ENCODE data around the gene MACF1. TPM values are rescaled to one million over a fixed set of nuclear protein-coding genes. Genes with fewer than 3 reads are reported as not detected.

MACF1 gene
- total and polyA plus RNA-seq, 2 donors (not counting 1 experiment from before 2014, with no cell fraction given) = 64.1 to 159 TPM

DNA sequence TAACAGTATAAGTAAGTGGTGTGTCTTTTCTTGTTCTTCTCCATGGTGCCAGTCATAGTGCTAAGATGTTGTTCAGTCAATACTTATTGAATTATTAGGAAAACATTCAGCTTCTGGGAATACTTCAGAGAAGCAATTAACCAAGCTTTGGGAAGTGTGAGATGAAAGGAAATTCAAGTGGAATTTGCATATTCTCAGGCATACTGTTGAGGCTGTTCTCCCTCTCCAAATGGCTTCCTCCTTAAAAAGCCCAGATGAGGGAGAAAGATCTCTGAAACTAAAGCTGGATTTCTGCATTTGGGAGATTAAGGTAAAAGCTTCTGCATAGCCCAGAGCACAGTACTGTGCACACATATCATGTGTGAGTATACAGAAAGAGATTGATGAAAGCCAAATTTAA, 73.4 kb downstream of the MACF1 start:
- Histone ChIP-seq H3K79me2 (ENCODE audit: control insufficient read depth, insufficient read depth, low read length) (peaks cover 70% of the 10 kb centered on the region), H2AFZ (ENCODE audit: insufficient read depth, low read depth, low read length, poor library complexity, severe bottlenecking) (no peak overlapping the region), H3K4me1 (ENCODE audit: control insufficient read depth in 2 of 2, insufficient read depth in 2 of 2, low read length in 2 of 2) (peaks cover 7 to 15% of the 10 kb centered on the region in 2 donors), H3K9me3 (ENCODE audit: control extremely low read depth in 1 of 3, control insufficient read depth in 2 of 3, insufficient read depth in 1 of 3, low read length in 2 of 3) (no peaks in the 10 kb centered on the region), H3K27ac (ENCODE audit: low read length in 2 of 2) (no peak overlapping the region), H3K27me3 (replicated peaks in 1 of 4; ENCODE audit: control extremely low read depth in 1 of 4, control insufficient read depth in 3 of 4, insufficient read depth in 4 of 4, low read length in 3 of 4) (no peaks in the 10 kb centered on the region), H3K4me3 (ENCODE audit: control extremely low read depth in 1 of 5, extremely low read depth in 1 of 5, insufficient read depth in 1 of 5, low read depth in 2 of 5, low read length in 4 of 5) (no peak overlapping the region), H4K20me1 (ENCODE audit: control insufficient read depth, insufficient read depth, low read length, poor library complexity, severe bottlenecking) (peaks cover 12% of the 10 kb centered on the region), H3K4me2 (replicated peaks; ENCODE audit: low read depth, low read length, poor library complexity, severe bottlenecking) (no peak overlapping the region), H3K36me3 (replicated peaks in 1 of 2; ENCODE audit: control extremely low read depth in 1 of 2, control insufficient read depth in 1 of 2, extremely low read depth in 1 of 2, insufficient read depth in 2 of 2, low read length in 1 of 2) (peaks cover 5 to 12% of the 10 kb centered on the region in 2 experiments), H3K9ac (ENCODE audit: low read length) (no peak overlapping the region)
- intact Hi-C loops (cut with micrococcal nuclease) = no loop called here
- H3K27ac Mint-ChIP-seq = peak overlapping the region; percentile 41
- TF ChIP-seq, protein P1, sequence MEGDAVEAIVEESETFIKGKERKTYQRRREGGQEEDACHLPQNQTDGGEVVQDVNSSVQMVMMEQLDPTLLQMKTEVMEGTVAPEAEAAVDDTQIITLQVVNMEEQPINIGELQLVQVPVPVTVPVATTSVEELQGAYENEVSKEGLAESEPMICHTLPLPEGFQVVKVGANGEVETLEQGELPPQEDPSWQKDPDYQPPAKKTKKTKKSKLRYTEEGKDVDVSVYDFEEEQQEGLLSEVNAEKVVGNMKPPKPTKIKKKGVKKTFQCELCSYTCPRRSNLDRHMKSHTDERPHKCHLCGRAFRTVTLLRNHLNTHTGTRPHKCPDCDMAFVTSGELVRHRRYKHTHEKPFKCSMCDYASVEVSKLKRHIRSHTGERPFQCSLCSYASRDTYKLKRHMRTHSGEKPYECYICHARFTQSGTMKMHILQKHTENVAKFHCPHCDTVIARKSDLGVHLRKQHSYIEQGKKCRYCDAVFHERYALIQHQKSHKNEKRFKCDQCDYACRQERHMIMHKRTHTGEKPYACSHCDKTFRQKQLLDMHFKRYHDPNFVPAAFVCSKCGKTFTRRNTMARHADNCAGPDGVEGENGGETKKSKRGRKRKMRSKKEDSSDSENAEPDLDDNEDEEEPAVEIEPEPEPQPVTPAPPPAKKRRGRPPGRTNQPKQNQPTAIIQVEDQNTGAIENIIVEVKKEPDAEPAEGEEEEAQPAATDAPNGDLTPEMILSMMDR (IDR thresholded peaks at IDR 0.05) = no peak
- TF ChIP-seq EZH2 (IDR thresholded peaks at IDR 0.05; ENCODE audit: borderline replicate concordance, insufficient read depth, low read depth, low read length, poor library complexity, severe bottlenecking) = no peak
- CTCF ChIA-PET = interaction anchor here (0.5 to 4.8 kb wide), 9 partner anchors 8 to 179 kb away, joined by 3 to 24 read pairs (median 4); no protein-coding TSS in a partner anchor
- H3K4me1 Mint-ChIP-seq = peaks cover 36% of the 10 kb centered on the region
- no peaks in the 10 kb centered on the region for H3K27me3 Mint-ChIP-seq
- ATAC-seq (ENCODE audit: low read depth) (no peak), DNase-seq (no peak)
- POLR2A ChIA-PET = no interaction called here
- H3K9me3 Mint-ChIP-seq (ENCODE audit: insufficient read depth) = no peaks in the 10 kb centered on the region
- H3K4me3 Mint-ChIP-seq = no peak overlapping the region

DNA sequence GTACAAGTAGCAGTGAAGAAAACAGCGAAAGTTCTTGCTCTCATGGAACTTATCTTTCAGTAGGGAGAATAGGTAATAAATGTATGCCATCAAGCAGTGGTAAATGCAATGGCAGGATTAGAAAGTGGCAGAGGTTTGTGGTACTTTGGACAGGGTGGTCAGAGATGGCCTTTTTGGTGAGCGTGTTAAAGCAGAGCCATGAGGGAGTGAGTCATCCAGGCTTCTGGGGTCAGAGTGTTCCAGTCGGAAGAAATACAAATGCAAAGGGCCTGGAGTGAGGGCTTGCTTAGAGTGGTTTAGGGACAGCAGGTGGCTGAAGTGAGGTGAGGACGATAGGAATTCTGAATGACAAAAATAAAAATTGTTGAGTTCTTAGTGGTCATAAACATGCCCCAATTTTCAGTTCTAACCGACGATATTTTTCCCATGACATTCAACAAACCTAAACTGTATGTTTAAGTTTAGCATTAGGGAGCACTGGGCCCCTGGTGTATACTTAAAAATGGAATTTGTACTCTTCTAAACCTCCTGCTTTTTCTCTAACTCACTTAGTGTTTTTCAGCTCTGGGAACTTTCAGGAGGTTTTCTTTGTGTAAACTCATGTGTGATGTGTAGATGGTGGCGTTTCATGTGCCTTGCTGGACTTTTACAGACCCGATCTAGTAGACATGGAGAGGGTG, 78.2 kb downstream of the MACF1 start:
- no peak for TF ChIP-seq EZH2 (IDR thresholded peaks at IDR 0.05; ENCODE audit: borderline replicate concordance, insufficient read depth, low read depth, low read length, poor library complexity, severe bottlenecking)
- TF ChIP-seq, protein P1 (IDR thresholded peaks at IDR 0.05) = no peak
- Histone ChIP-seq H3K9ac (ENCODE audit: low read length) (no peak overlapping the region), H4K20me1 (ENCODE audit: control insufficient read depth, insufficient read depth, low read length, poor library complexity, severe bottlenecking) (peaks cover 8% of the 10 kb centered on the region), H3K27ac (ENCODE audit: low read length in 2 of 2) (no peak overlapping the region), H3K4me3 (ENCODE audit: control extremely low read depth in 1 of 5, extremely low read depth in 1 of 5, insufficient read depth in 1 of 5, low read depth in 2 of 5, low read length in 4 of 5) (no peak overlapping the region), H3K27me3 (replicated peaks in 1 of 4; ENCODE audit: control extremely low read depth in 1 of 4, control insufficient read depth in 3 of 4, insufficient read depth in 4 of 4, low read length in 3 of 4) (no peaks in the 10 kb centered on the region), H3K4me1 (ENCODE audit: control insufficient read depth in 2 of 2, insufficient read depth in 2 of 2, low read length in 2 of 2) (peaks cover 3 to 5% of the 10 kb centered on the region in 2 donors), H3K4me2 (replicated peaks; ENCODE audit: low read depth, low read length, poor library complexity, severe bottlenecking) (no peak overlapping the region), H3K79me2 (ENCODE audit: control insufficient read depth, insufficient read depth, low read length) (peaks cover 37% of the 10 kb centered on the region), H3K36me3 (replicated peaks in 1 of 2; ENCODE audit: control extremely low read depth in 1 of 2, control insufficient read depth in 1 of 2, extremely low read depth in 1 of 2, insufficient read depth in 2 of 2, low read length in 1 of 2) (peaks cover 16 to 60% of the 10 kb centered on the region in 2 experiments), H2AFZ (ENCODE audit: insufficient read depth, low read depth, low read length, poor library complexity, severe bottlenecking) (no peak overlapping the region), H3K9me3 (ENCODE audit: control extremely low read depth in 1 of 3, control insufficient read depth in 2 of 3, insufficient read depth in 1 of 3, low read length in 2 of 3) (no peaks in the 10 kb centered on the region)
- intact Hi-C loops (cut with micrococcal nuclease) = no loop called here
- ATAC-seq (ENCODE audit: low read depth) (no peak), DNase-seq (no peak)
- Mint-ChIP-seq H3K4me3 (no peak overlapping the region), H3K9me3 (ENCODE audit: insufficient read depth) (no peaks in the 10 kb centered on the region), H3K27ac (no peak overlapping the region), H3K27me3 (no peaks in the 10 kb centered on the region), H3K4me1 (peaks cover 15% of the 10 kb centered on the region)
- WGBS (ENCODE audit: insufficient coverage) = 94% methylated on average over 5 of the region's 8 CpGs
- CTCF ChIA-PET = interaction anchor here (1.3 to 1.7 kb wide), 2 partner anchors 90 to 142 kb away, joined by 4 to 5 read pairs; no protein-coding TSS in a partner anchor
- POLR2A ChIA-PET = interaction anchor here (0.5 kb wide), 1 partner anchor 603 kb away, joined by 3 read pairs; no protein-coding TSS in a partner anchor
